Activated T-cell treated with anti-CD3 and anti-CD28 coated beads, Interleukin-2, amount 50 U/mL, for 4 hours (primary cell): Measurements from ENCODE around the gene MDK. TPM values are rescaled to one million over a fixed set of nuclear protein-coding genes. Genes with fewer than 3 reads are reported as not detected.

Experiments
- total RNA-seq, 3 donors: library from RNA; stranded (reverse); gene quantifications; one replicate each; pipeline ENCODE4 v1.2.1, GENCODE V29; 2021

MDK gene
- total RNA-seq, 3 donors from 2014 or later, result 2.1 to 3.0 (median 2.9) TPM

Other genes starting within 250 kb of the MDK start
- gene CREB3L1, start 104.0 kb upstream of the MDK start, total RNA-seq, result under 1 TPM; 0.20 to 0.27 (median 0.26) TPM
- gene DGKZ, start 34.2 kb upstream of the MDK start, total RNA-seq, result 100 to 1,000 TPM; 112 to 122 (median 118) TPM
- under 1 TPM; 0.13 to 0.52 (median 0.25) TPM for gene CHRM4, start 10.1 kb downstream of the MDK start, total RNA-seq
- 10 to 100 TPM; 30.7 to 36.1 (median 31.7) TPM for gene AMBRA1, start 212.4 kb downstream of the MDK start, total RNA-seq
- 1 to 10 TPM; 5.5 to 8.1 (median 5.7) TPM for gene HARBI1, start 235.6 kb downstream of the MDK start, total RNA-seq
- gene ATG13, start 235.9 kb downstream of the MDK start, total RNA-seq, result 10 to 100 TPM; 47.4 to 54.8 (median 53.1) TPM